ENCODE measurements around the gene GCNA. TPM values are rescaled to one million over a fixed set of nuclear protein-coding genes. Genes with fewer than 3 reads are reported as not detected.

Gene GCNA
- total and polyA plus RNA-seq, 2 experiments from 2014 or later: 1.2 to 1.5 TPM

GRCh38 chrX:71636438-71637252 is 58.4 kb downstream of the GCNA start (continued):
- TF ChIP-seq ZNF462 (CRISPR knock-in tag; IDR thresholded peaks at IDR 0.05) (no peak), ETS1 (IDR thresholded peaks at IDR 0.05) (no peak), CTCF (conservative IDR thresholded peaks at IDR 0.05; ENCODE audit: low read depth in 2 of 2) (no peak), NANOG (IDR thresholded peaks at IDR 0.05; ENCODE audit: borderline replicate concordance) (no peak), ZNF331 (CRISPR knock-in tag; IDR thresholded peaks at IDR 0.05; ENCODE audit: low read depth) (no peak), JUNB (IDR thresholded peaks at IDR 0.05; ENCODE audit: unreplicated experiment) (no peak), STAT1 (IDR thresholded peaks at IDR 0.05; ENCODE audit: unreplicated experiment) (no peak), CREB1 (CRISPR knock-in tag; IDR thresholded peaks at IDR 0.05; ENCODE audit: low read depth) (no peak), POLR2AphosphoS5 (IDR thresholded peaks at IDR 0.05; ENCODE audit: low read depth) (no peak)

All from GM23338 (cell line).